ENCODE results near the gene ZDHHC18.

DNA sequence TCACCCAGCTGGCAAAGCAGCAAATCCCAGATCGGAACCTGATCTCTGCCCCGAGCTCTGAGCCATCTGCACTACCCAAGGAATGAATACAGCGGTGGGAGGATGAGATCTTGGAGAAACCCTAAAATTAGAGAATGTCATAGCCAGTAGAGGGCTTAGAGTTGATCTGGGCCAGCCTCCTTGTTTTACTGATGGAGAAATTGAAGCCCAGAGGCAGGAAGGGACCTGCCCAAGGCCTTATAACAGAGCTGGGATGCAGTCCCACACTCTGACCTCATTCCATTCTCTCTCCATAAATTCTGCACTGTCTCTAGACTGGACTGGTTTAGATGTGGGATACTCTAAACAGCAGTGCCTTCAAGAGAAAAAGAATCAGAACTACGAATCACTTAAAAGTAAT, 31.7 kb downstream of the ZDHHC18 start:
- TF ChIP-seq, protein P1, sequence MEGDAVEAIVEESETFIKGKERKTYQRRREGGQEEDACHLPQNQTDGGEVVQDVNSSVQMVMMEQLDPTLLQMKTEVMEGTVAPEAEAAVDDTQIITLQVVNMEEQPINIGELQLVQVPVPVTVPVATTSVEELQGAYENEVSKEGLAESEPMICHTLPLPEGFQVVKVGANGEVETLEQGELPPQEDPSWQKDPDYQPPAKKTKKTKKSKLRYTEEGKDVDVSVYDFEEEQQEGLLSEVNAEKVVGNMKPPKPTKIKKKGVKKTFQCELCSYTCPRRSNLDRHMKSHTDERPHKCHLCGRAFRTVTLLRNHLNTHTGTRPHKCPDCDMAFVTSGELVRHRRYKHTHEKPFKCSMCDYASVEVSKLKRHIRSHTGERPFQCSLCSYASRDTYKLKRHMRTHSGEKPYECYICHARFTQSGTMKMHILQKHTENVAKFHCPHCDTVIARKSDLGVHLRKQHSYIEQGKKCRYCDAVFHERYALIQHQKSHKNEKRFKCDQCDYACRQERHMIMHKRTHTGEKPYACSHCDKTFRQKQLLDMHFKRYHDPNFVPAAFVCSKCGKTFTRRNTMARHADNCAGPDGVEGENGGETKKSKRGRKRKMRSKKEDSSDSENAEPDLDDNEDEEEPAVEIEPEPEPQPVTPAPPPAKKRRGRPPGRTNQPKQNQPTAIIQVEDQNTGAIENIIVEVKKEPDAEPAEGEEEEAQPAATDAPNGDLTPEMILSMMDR (IDR thresholded peaks at IDR 0.05): no peak
- TF ChIP-seq POLR2A (IDR thresholded peaks at IDR 0.05) (no peak), POLR2AphosphoS5 (IDR thresholded peaks at IDR 0.05) (no peak)

Measured in breast epithelium (tissue), 3 donors.